A549 treated with DMSO at 1 μM for 4 hours (cell line): ENCODE data around the gene SAMD1. TPM values are rescaled to one million over a fixed set of nuclear protein-coding genes. Genes with fewer than 3 reads are reported as not detected.

Experiments
- total RNA-seq: library from RNA; stranded (reverse); fragments of 200-300 nt; extraction: Qiagen RNA extraction; gene quantifications from 5 replicates; pipeline ENCODE4 v1.2.3, GENCODE V29; 2022; ENCODE audit warnings: low read depth

SAMD1 gene
- total RNA-seq, result 32.8 to 49.0 TPM (median 43.8 TPM) in 5 replicates

DNA sequence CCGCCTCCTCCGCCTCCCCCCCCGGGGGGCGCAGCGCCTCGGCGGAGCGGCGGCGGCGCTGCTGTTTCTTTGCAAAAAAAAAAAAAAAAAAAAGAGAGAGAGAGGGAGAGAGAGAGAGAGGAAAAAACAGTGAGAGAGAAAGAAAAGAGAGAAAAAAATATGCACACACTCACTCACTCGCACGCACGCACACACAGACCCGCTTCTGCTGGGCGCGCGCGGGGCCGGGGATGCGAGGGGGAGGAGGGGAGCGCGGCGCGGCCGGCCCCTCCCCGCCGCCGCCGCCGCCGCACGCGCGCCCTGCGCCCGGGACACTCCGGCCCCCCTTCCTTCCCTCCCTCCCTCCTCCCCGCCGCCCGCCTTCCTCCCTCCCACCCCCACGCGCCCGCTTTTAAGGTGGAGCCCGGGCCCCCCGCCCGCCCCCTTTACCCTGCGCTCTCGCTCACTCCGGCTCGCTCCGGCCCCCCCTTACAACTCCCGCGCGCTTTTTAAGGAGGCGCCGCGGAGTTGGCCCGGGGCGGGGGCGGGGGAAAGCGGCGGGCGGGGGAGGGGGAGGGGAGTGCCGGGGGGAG, at the start of gene SAMD1:
TSS of gene SAMD1 (minus strand) at position 243 of the 572 bp plus-strand sequence.

DNA sequence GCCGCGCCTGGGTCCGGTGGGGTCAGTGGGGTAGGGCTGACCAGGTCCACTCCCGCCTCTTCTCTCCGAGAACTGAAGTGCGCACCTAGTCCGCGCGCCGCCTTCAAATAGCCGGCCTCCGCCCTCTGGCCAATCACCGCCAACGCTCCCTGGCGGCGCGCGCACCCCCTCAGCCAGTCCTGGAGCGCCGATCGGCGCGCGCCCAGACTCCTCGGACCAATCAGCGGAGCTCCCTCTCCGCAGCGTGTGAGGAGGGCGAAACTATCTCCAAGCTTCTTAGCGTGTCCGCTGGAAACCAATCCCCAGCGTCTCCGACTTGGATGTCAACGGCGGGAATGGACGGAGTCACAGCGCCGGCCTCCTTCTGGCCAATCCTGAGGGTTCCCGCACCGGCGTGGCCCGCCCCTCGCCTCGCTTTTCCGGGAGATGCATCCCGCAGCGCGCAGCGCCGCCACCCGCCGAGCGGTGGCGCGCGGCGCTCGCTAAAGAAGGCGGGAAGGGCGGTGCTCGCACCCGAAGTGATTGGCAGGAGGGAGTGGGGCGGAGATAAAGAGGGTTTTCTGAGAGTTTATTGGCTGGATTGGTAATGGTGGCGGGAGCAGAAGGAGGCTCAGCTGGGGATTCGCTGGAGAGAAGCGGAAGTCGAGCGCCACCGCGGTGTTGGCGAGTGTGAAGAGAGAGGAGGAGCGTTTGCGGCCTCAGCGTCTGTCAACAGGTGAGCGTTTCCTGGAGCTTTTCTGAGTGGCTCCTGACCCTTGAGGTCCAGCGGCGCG, 46.1 kb upstream of the SAMD1 start, which contains the start of gene ASF1B:
TSS of gene ASF1B (minus strand) at position 81 of the 773 bp plus-strand sequence. CDS start 133 bp downstream, outside the sequence.

DNA sequence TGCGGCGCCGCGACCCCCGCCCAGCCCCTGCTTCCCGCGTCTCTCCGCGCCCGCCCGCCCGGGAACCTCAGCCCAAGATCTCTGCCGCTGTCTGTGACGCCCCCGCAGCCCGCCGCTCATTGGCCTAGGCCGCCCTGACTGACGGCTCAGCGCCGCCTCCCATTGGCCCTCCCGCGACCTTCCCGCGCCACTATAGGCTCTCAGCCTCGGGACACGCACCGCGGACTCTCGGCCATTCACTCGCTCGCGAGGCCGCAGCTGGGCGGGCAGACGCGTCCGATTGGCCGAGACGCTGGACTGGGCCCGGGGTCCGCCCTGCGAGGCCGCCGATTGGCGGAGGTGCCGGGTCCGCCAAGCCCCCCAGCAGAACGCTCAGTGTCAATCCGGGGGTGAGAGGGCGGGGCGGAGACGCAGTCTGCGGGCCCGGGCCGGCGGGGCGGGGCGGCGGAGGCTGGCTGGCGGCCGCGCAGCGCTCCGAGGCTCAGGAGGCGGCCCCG, 27.2 kb upstream of the SAMD1 start, which contains the start of gene PRKACA:
TSS of gene PRKACA (minus strand) at position 95 of the 497 bp plus-strand sequence. CDS start 215 bp downstream, outside the sequence.

DNA sequence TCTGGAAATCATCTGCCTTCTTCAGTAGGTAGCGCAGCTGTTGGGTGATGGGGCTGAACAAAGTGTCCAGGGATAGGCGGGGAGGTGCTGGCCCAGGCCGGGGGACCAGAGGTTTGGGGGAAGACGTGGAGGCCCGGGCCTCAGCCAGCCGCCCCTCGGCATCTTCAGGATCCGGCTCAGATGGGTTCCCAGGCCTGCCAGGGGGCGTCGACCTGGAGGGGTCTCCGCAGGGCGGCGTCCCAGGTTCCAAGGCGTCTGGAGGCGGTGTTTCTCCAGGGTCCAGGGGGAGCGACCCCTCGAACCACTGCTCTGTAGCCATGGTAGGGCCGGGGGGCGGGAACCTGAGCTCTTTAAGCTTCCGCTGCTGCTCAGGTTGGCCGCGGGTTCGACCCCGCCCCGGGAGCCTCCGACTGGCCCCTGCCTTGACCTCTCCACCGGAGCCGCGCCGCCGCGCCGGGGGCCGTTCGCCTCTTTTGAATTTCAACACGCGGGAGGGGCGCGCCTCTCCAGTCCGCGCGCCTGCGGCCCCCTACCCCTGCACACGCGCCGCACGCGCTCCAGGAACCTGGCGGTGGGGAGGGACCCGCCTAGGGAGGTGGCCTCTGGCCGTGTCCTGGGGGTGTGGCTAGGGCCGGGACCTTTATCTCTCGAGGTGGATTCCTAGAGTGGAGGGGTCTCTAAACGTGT, 5.1 kb downstream of the SAMD1 start, which contains the start of gene C19orf67:
TSS of gene C19orf67 (minus strand) at position 475 of the 687 bp plus-strand sequence. CDS start at position 319, 156 bp downstream.

DNA sequence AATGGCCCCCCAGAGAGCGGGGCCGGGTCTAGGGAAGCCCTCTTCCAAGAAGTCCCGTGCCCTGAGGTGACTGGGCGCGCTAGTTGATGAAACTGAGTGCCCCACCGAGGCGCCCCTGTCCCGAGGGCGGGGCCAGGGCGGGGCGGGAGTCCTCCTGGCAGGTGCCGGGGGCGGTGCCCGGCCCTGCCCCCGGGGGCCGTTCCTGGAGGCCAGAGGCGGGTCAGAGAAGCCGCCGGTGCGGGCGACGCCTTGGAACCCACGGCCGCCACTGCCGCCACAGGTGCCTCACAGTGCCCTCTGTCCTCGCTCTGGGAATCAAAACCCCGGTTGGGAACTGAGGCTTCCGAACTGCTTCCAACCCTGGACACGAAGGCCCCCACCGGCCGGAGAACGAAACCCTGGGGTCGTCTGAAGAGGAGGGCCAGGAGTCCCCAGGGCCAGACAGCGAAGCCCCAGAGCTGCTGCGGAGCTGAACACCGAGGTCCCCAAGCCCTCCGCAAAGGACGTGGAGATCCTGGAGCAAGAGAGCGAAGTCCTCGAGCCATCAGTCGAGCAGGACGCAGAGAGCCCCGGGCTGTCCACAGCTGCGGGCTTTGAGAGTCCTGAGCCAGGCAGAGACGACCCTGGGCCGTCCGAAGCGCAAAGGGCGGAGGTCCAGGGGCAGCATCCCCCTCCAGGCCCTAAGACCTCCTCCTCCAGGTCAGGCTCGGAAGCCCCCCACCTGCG, 17.9 kb downstream of the SAMD1 start, which contains the start of gene MISP3:
TSS of gene MISP3 (plus strand) at position 252 of the 726 bp plus-strand sequence. CDS start 524 bp downstream, outside the sequence.

DNA sequence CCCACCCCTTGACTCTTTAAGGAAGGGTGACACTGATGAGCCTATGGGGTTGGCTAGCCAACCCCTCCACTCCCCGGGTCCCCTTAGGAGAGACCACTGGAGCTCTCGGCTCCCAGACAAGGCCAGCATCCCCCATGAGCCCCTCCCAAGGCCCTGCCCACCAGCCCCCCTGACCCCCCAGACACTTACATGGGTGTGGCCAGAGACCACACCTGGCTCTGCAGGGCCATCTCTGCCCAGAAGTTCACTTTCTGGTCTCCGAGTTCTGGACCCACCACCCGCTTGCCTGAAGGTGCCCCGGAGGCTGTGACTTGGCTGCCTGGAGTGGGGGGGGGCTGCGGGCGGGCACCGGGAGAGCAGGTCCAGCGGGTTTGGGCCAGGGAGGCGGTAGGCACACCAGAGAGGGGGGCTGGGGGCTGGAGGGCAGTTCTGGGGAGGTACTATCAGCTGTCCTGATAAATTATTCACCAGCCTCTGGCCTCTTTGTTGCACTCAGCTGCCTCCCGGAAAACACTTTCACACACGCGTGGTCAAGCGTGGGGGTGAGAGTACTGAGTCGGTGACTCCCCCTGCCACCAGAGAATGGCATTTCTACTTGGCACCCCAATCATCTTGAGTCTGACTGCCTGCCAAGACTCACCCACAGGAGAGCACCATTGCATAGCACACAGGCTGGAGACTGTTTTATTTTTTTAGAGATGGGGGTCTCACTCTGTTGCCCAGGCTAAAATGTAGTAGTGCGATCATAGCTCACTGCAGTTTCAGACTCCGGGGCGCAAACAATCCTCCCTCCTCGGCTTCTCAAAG, 28.6 kb downstream of the SAMD1 start, which contains the start of gene PALM3:
TSS of gene PALM3 (minus strand) at position 326 of the 807 bp plus-strand sequence. CDS start at position 230, 96 bp downstream.

Other genes with a start within 250 kb of the SAMD1 start
- gene NANOS3, start 213.6 kb downstream of the SAMD1 start, total RNA-seq, result 2.8 to 4.3 TPM (median 3.3 TPM) in 5 replicates
- gene BRME1, start 184.6 kb downstream of the SAMD1 start, total RNA-seq, result 0.27 to 0.42 TPM (median 0.32 TPM) in 4 of 5 replicates, not detected in the other
- gene CC2D1A, start 184.6 kb downstream of the SAMD1 start, total RNA-seq, result 7.5 to 12.5 TPM (median 10.5 TPM) in 5 replicates
- 1.0 to 1.5 TPM (median 1.4 TPM) in 5 replicates for gene PODNL1, start 152.3 kb downstream of the SAMD1 start, total RNA-seq
- 18.0 to 22.4 TPM (median 18.5 TPM) in 5 replicates for gene DCAF15, start 138.2 kb downstream of the SAMD1 start, total RNA-seq
- 4.2 to 7.2 TPM (median 5.7 TPM) in 5 replicates for gene RFX1, start 84.4 kb downstream of the SAMD1 start, total RNA-seq
- not detected in 5 replicates for gene RLN3, start 62.6 kb downstream of the SAMD1 start, total RNA-seq
- gene IL27RA, start 59.0 kb downstream of the SAMD1 start, total RNA-seq, result 9.0 to 12.6 TPM (median 11.6 TPM) in 5 replicates
- 1.8 to 2.5 TPM (median 2.0 TPM) in 5 replicates for gene PALM3, start 28.7 kb downstream of the SAMD1 start, total RNA-seq
- gene MISP3, start 18.0 kb downstream of the SAMD1 start, total RNA-seq, result 3.4 to 3.6 TPM (median 3.6 TPM) in 5 replicates
- not detected in 5 replicates for gene C19orf67, start 5.0 kb downstream of the SAMD1 start, total RNA-seq
- gene PRKACA, start 27.0 kb upstream of the SAMD1 start, total RNA-seq, result 33.2 to 37.4 TPM (median 37.2 TPM) in 5 replicates
- gene ASF1B, start 45.8 kb upstream of the SAMD1 start, total RNA-seq, result 30.6 to 36.4 TPM (median 33.9 TPM) in 5 replicates
- gene ADGRL1, start 115.4 kb upstream of the SAMD1 start, total RNA-seq, result 2.2 to 3.6 TPM (median 3.3 TPM) in 5 replicates